HepG2 (cell line): ENCODE measurements around the gene HDAC10. TPM values are rescaled to one million over a fixed set of nuclear protein-coding genes. Genes with fewer than 3 reads are reported as not detected.

Experiments
- AGO1 ChIP-seq: fragments of 200-400 bp; formaldehyde crosslinking; IDR thresholded peaks from 2 replicates; pipeline ENCODE4 v1.6.1; 2017; ENCODE audit warnings: mild to moderate bottlenecking, low read depth, low read length, moderate library complexity; ENCODE audit not compliant: poor library complexity, severe bottlenecking
- BCLAF1 ChIP-seq: fragments of 450-650 bp; IDR thresholded peaks from 2 replicates; pipeline ENCODE4 v1.6.1; 2017; ENCODE audit warnings: mild to moderate bottlenecking
- CAMTA2 ChIP-seq: sonication (generic); formaldehyde crosslinking; IDR thresholded peaks from 2 replicates; pipeline ENCODE4 v1.4.0; 2020; ENCODE audit warnings: mild to moderate bottlenecking, missing genetic modification reagents, borderline replicate concordance
- CSRNP2 ChIP-seq: sonication (generic); formaldehyde crosslinking; conservative IDR thresholded peaks from 2 replicates; pipeline ENCODE4 v1.8.0; 2022; ENCODE audit warnings: low read depth, missing genetic modification reagents
- DNMT3B ChIP-seq: conservative IDR thresholded peaks from 2 replicates; pipeline ENCODE4 v1.6.1; 2016; ENCODE audit warnings: missing biosample characterization, control low read depth
- FOXA1 ChIP-seq, 2 experiments: fragments of 450-650 bp in 1 of 2; sonication (generic) in 1 of 2; formaldehyde crosslinking in 1 of 2; IDR thresholded peaks; 2 replicates each; pipeline versions ENCODE4 v1.4.0 to v1.6.1; 2016 to 2020; ENCODE audit warnings: missing genetic modification reagents in 1 of 2
- GABPA ChIP-seq, 2 experiments: IDR thresholded peaks; 2 replicates each; pipeline ENCODE4 v1.6.1; 2011 to 2016; ENCODE audit warnings: low read depth in 2 of 2, low read length in 1 of 2, missing biosample characterization in 1 of 2, missing genetic modification characterization in 1 of 2
- HNRNPH1 ChIP-seq: fragments of 200-400 bp; formaldehyde crosslinking; optimal IDR thresholded peaks from 2 replicates; pipeline ENCODE3; 2017; ENCODE audit warnings: mild to moderate bottlenecking, low read depth, low read length
- NFYB ChIP-seq: sonication (generic); formaldehyde crosslinking; IDR thresholded peaks from 2 replicates; pipeline ENCODE4 v1.4.0; 2020; ENCODE audit warnings: missing genetic modification reagents
- POLR2G ChIP-seq: fragments of 200-400 bp; formaldehyde crosslinking; IDR thresholded peaks from 2 replicates; pipeline ENCODE4 v1.6.1; 2018; ENCODE audit warnings: mild to moderate bottlenecking, low read depth, low read length, moderate library complexity
- PPARG ChIP-seq: conservative IDR thresholded peaks from 2 replicates; pipeline ENCODE4 v1.6.1; 2016; ENCODE audit warnings: missing biosample characterization, missing genetic modification reagents
- SNRNP70 ChIP-seq: fragments of 200-400 bp; formaldehyde crosslinking; IDR thresholded peaks from 2 replicates; pipeline ENCODE4 v1.6.1; 2017; ENCODE audit warnings: mild to moderate bottlenecking, low read depth, low read length, moderate library complexity
- SP5 ChIP-seq: IDR thresholded peaks from 2 replicates; pipeline ENCODE4 v1.6.1; 2016; ENCODE audit warnings: low read depth, borderline replicate concordance
- ZNF263 ChIP-seq: sonication (generic); formaldehyde crosslinking; IDR thresholded peaks from 2 replicates; pipeline ENCODE4 v1.4.0; 2020; ENCODE audit warnings: missing genetic modification reagents
- ZNF274 ChIP-seq: sonication (generic); formaldehyde crosslinking; IDR thresholded peaks from 2 replicates; pipeline ENCODE4 v1.5.1; 2020; ENCODE audit warnings: mild to moderate bottlenecking, missing genetic modification reagents
- ZNF432 ChIP-seq: sonication (generic); formaldehyde crosslinking; IDR thresholded peaks from 2 replicates; pipeline ENCODE4 v1.5.0; 2020; ENCODE audit warnings: missing genetic modification reagents, mild to moderate bottlenecking, borderline replicate concordance
- ZNF580 ChIP-seq: IDR thresholded peaks from 2 replicates; pipeline ENCODE4 v1.6.1; 2016; ENCODE audit warnings: low read depth, borderline replicate concordance
- ZNF639 ChIP-seq: conservative IDR thresholded peaks from 2 replicates; pipeline ENCODE4 v1.6.1; 2018; ENCODE audit warnings: missing genetic modification reagents
- ZSCAN21 ChIP-seq: sonication (generic); formaldehyde crosslinking; IDR thresholded peaks from 2 replicates; pipeline ENCODE4 v1.8.0; 2022; ENCODE audit warnings: mild to moderate bottlenecking, missing genetic modification reagents, moderate library complexity, borderline replicate concordance
- polyA plus RNA-seq, 8 experiments: library from polyadenylated mRNA; depleted of rRNA in 3 of 8; stranded (reverse) in 7 of 8; unstranded in 1 of 8; fragments of >200 nt; fragmentation: Illumina TruSeq in 4 of 8; extraction: Trizol in 4 of 8; gene quantifications; 2 replicates each; pipeline versions ENCODE4 v1.2.1 to v1.2.3, GENCODE V29; 2011 to 2016; ENCODE audit warnings: low read depth in 4 of 8, missing spikeins in 1 of 8, mixed read lengths in 1 of 8; ENCODE audit not compliant: insufficient read depth in 1 of 8
- total RNA-seq, 5 experiments: library from RNA; depleted of rRNA; stranded (reverse); fragments of >200 nt; fragmentation: Illumina TruSeq; extraction: Trizol; gene quantifications; 2 replicates each; pipeline ENCODE4 v1.2.3, GENCODE V29; 2016; ENCODE audit warnings: low read depth in 1 of 5

The HDAC10 gene
- total and polyA plus RNA-seq, 2 of the 13 experiments (the other 11 are each of a cell fraction or from before 2014, with no cell fraction given) = 13.9 to 14.9 TPM

- TF ChIP-seq ZNF639 (no peak), HNRNPH1 (no peak), GABPA (IDR thresholded peaks at IDR 0.05; ENCODE audit: low read depth, low read length) (no peak), GABPA (CRISPR knock-in tag; IDR thresholded peaks at IDR 0.05; ENCODE audit: low read depth) (no peak), BCLAF1 (no peak), SP5 (no peak), PPARG (CRISPR knock-in tag) (no peak), CAMTA2 (CRISPR knock-in tag) (no peak), ZSCAN21 (CRISPR knock-in tag) (no peak), ZNF263 (CRISPR knock-in tag) (no peak), ZNF432 (CRISPR knock-in tag) (no peak), SNRNP70 (no peak), NFYB (no peak), FOXA1 (IDR thresholded peaks at IDR 0.05) (no peak), FOXA1 (CRISPR knock-in tag; IDR thresholded peaks at IDR 0.05) (no peak), ZNF580 (CRISPR knock-in tag) (no peak), DNMT3B (CRISPR knock-in tag) (no peak), AGO1 (peak; percentile 88), CSRNP2 (CRISPR knock-in tag) (no peak), POLR2G (peak; percentile 39; the same call in 1 of the 2 replicates), ZNF274 (CRISPR knock-in tag) (no peak)
Measured at GRCh38 chr22:50199829-50200460, 51.1 kb downstream of the HDAC10 start (continued).
